Spleen (tissue), 11 donors: Measurements from ENCODE around the gene ZNF580. TPM values are rescaled to one million over a fixed set of nuclear protein-coding genes. Genes with fewer than 3 reads are reported as not detected.

Experiments used
- DNase-seq: peaks from one replicate; pipeline ENCODE4 v3.0.0-alpha.2; 2020
- H3K27ac ChIP-seq, 8 donors: fragments of 200-600 bp; sonication (generic) in 7 of 8; 1 replicate in 4 of 8; 2 replicates in 4 of 8; pipeline versions ENCODE4 v1.5.0 to v1.8.0; 2016 to 2021; ENCODE audit warnings: inconsistent platforms in 4 of 8, mild to moderate bottlenecking in 4 of 8, moderate library complexity in 1 of 8
- H3K27me3 ChIP-seq, 7 donors: fragments of 200-600 bp; sonication (generic) in 6 of 7; replicated peaks in 1 of 7; 1 replicate in 4 of 7; 2 replicates in 3 of 7; pipeline versions ENCODE4 v1.5.0 to v1.8.0; 2016 to 2021; ENCODE audit warnings: inconsistent platforms in 3 of 7, mild to moderate bottlenecking in 1 of 7
- H3K36me3 ChIP-seq, 6 donors: fragments of 200-600 bp; sonication (generic) in 5 of 6; 1 replicate in 4 of 6; 2 replicates in 2 of 6; pipeline versions ENCODE4 v1.5.0 to v1.8.0; 2016 to 2021; ENCODE audit warnings: inconsistent platforms in 2 of 6
- H3K4me1 ChIP-seq, 6 donors: fragments of 200-600 bp; sonication (generic) in 5 of 6; 1 replicate in 3 of 6; 2 replicates in 3 of 6; pipeline versions ENCODE4 v1.5.0 to v1.8.0; 2016 to 2021; ENCODE audit warnings: inconsistent platforms in 3 of 6
- H3K4me3 ChIP-seq, 8 donors: fragments of 200-600 bp; sonication (generic) in 7 of 8; 1 replicate in 4 of 8; 2 replicates in 4 of 8; pipeline versions ENCODE4 v1.5.0 to v1.8.0; 2016 to 2021; ENCODE audit warnings: inconsistent platforms in 4 of 8, mild to moderate bottlenecking in 4 of 8, moderate library complexity in 2 of 8
- H3K9me3 ChIP-seq, 8 donors: fragments of 200-600 bp; sonication (generic) in 7 of 8; 1 replicate in 4 of 8; 2 replicates in 4 of 8; pipeline versions ENCODE4 v1.5.0 to v1.8.0; 2016 to 2021; ENCODE audit warnings: inconsistent platforms in 4 of 8
- POLR2A ChIP-seq, 3 donors: fragments of 450-650 bp; IDR thresholded peaks; one replicate each; pipeline ENCODE4 v1.5.1; 2017; ENCODE audit warnings: antibody characterized with exemption in 3 of 3, mild to moderate bottlenecking in 1 of 3
- POLR2AphosphoS5 ChIP-seq, 3 donors: sonication (generic); formaldehyde crosslinking; IDR thresholded peaks; one replicate each; pipeline ENCODE4 v1.5.1; 2017; ENCODE audit warnings: antibody characterized with exemption in 3 of 3
- WGBS, 5 donors: extraction: QIAGEN DNeasy Blood & Tissue Kit in 3 of 5; methylation state at CpG; one replicate each; pipeline versions ENCODE4 v1.1.5 to v1.1.7; 2013 to 2018; 5-methylcytosine and 5-hydroxymethylcytosine counted together
- intact Hi-C: fragments of 100-400 bp; cut with DNase I; formaldehyde crosslinking; loops from one replicate; pipeline ENCODE4 v1.15.0; 2023; ENCODE audit warnings: low total_unique reads
- polyA plus RNA-seq, 3 donors: library from polyadenylated mRNA; stranded (reverse); fragments of 200-250 nt; gene quantifications; one replicate each; pipeline ENCODE4 v1.2.1, GENCODE V29; 2013
- total RNA-seq, 7 donors: library from RNA; depleted of rRNA in 3 of 7; stranded (reverse); fragments of >200 nt in 3 of 7; fragmentation: NEBNext Ultra II Directional in 4 of 7; extraction: Animal tissue kit (Norgen Biotek cat#: 25700) in 4 of 7; gene quantifications; one replicate each; pipeline versions ENCODE4 v1.1.0 to v1.2.1, GENCODE V29; 2016 to 2021
- TF ChIP-seq, protein P1 (sequence below), 11 experiments: fragments of 200-600 bp in 7 of 11; fragments of 450-650 bp in 4 of 11; sonication (generic) in 4 of 11; IDR thresholded peaks in 8 of 11; conservative IDR thresholded peaks in 3 of 11; 1 replicate in 7 of 11; 2 replicates in 4 of 11; pipeline versions ENCODE4 v1.4.0 to v1.8.0; 2016 to 2021; ENCODE audit warnings: antibody characterized with exemption in 11 of 11, inconsistent platforms in 4 of 11, mild to moderate bottlenecking in 1 of 11
- donor health status: healthy with polysubstance abuse.
- donor health status: DM: no; HTN: no; CAD: no; lungs with moderate emphysema.
- donor health status: DM: no; HTN: no; CAD: no.
- donor health status: Bipolar disorder and iron deficiency.
- donor health status: healthy.
- donor health status: DM: no; HTN: no; CAD: no.
- donor health status: DM: yes; HTN: yes; CAD: no.

ZNF580 gene
- total and polyA plus RNA-seq, 10 donors: 18.9 to 58.7 (median 32.5) TPM

DNA sequence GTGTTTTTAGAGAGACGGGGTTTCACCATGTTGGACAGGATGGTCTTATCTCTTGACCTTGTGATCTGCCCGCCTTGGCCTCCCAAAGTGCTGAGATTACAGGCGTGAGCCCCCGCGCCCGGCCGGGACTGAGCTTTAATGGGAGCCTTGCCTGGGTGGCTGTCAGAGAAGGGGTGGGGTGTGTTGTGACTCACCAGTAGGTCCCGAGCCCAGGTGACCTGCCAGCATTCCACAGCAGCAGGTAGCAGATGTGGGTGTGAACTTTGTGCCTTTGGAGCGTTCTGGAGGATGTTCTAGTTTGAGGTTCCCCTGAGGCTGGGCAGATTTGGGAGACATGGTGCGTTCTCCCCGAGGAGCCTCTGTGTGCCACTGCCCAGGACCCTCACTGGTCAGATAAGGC is 27.2 kb downstream of the ZNF580 start:
- H3K27ac ChIP-seq: no peak overlapping the region
- intact Hi-C loops: no loop called here

DNA sequence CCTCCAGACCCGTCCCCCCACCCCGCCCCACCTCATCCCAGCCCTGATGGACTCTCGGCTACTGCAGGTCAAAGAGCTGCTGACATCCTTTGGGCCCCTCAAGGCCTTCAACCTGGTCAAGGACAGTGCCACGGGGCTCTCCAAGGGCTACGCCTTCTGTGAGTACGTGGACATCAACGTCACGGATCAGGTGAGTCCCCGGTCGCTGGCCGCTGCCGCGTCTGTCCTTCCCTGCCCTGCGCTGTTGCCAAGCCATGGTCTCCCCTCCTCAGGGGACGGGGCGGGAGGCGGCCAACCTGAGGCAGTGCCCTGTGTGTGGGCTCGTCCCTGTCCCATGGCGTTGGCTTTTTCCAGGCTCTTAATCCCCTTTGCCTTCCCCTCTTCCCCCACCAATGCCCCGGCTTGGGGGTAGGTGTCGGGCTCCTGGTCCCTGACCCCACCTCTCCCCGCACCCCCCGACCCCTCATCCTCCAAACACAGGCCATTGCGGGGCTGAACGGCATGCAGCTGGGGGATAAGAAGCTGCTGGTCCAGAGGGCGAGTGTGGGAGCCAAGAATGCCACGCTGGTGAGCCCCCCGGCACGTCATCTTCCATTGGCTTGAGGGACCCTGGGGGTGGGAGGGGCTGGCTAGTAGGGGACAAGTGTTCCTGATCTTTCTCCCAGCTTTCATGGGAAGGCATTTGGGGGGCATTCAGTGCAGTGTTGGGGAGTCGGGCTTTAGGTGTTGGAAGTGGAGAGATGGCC is 28.0 kb downstream of the ZNF580 start:
- Histone ChIP-seq H3K36me3 (peaks cover 6 to 100% (median 84%) of the 10 kb centered on the region in 6 donors), H3K4me1 (peaks cover 7 to 87% (median 45%) of the 10 kb centered on the region in 6 donors), H3K27me3 (no peaks in the 10 kb centered on the region), H3K4me3 (no peak overlapping the region), H3K9me3 (no peaks in the 10 kb centered on the region), H3K27ac (no peak overlapping the region)
- peak in 1 of 3 donors; percentile 70 for TF ChIP-seq POLR2AphosphoS5 (IDR thresholded peaks at IDR 0.05)
- TF ChIP-seq POLR2A (IDR thresholded peaks at IDR 0.05): no peak
- 83 to 93% (median 86%) methylated on average over 29 to 30 of the region's 30 CpGs for WGBS, 5 donors
- intact Hi-C loops: no loop called here
- DNase-seq: no peak

More for the DNA sequence above, 27.2 kb downstream of the ZNF580 start:
- TF ChIP-seq POLR2AphosphoS5 (IDR thresholded peaks at IDR 0.05) (no peak), POLR2A (IDR thresholded peaks at IDR 0.05) (no peak)
- TF ChIP-seq, protein P1, sequence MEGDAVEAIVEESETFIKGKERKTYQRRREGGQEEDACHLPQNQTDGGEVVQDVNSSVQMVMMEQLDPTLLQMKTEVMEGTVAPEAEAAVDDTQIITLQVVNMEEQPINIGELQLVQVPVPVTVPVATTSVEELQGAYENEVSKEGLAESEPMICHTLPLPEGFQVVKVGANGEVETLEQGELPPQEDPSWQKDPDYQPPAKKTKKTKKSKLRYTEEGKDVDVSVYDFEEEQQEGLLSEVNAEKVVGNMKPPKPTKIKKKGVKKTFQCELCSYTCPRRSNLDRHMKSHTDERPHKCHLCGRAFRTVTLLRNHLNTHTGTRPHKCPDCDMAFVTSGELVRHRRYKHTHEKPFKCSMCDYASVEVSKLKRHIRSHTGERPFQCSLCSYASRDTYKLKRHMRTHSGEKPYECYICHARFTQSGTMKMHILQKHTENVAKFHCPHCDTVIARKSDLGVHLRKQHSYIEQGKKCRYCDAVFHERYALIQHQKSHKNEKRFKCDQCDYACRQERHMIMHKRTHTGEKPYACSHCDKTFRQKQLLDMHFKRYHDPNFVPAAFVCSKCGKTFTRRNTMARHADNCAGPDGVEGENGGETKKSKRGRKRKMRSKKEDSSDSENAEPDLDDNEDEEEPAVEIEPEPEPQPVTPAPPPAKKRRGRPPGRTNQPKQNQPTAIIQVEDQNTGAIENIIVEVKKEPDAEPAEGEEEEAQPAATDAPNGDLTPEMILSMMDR (IDR thresholded peaks at IDR 0.05 in 8 of 11, conservative IDR thresholded peaks at IDR 0.05 in 3 of 11): no peak
- Histone ChIP-seq H3K27me3 (no peaks in the 10 kb centered on the region), H3K36me3 (peaks cover 6 to 100% (median 86%) of the 10 kb centered on the region in 6 donors), H3K9me3 (no peaks in the 10 kb centered on the region), H3K4me3 (no peak overlapping the region), H3K4me1 (peaks cover 7 to 87% (median 41%) of the 10 kb centered on the region in 6 donors)
- DNase-seq: no peak
- WGBS, 5 donors: 59 to 79% (median 78%) methylated on average over 6 to 11 of the region's 11 CpGs

DNA sequence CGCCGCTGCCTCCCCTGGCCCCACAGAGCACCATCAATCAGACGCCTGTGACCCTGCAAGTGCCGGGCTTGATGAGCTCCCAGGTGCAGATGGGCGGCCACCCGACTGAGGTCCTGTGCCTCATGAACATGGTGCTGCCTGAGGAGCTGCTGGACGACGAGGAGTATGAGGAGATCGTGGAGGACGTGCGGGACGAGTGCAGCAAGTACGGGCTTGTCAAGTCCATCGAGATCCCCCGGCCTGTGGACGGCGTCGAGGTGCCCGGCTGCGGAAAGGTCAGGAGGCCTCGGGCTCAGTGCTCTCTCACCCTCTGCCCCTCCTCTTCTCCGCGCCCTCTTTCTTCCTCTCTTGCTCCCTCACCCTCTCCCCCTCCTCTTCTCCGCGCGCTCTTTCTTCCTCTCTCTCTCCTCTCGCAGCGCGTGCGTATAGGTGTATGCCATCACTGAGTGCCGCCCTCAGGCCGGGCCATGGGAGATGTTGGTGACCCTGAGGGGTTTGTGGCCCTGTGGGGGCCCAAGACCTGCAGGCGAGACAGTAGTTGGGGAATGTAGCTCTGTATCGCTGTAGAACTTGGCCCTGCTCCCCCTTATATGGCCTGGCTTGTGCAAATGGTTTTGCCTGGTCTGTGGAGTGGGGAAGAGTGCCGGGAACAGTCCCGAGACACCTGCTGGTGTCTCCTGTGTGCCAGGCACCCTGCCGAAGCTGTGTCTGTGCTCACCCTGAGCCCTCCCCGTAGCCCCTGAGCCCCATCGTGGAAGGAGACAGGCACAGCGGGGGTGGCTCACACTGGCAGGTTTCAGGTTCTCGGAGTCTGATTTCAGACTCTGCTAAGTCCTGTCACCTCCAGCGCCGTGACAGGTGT is 28.8 kb downstream of the ZNF580 start:
- Histone ChIP-seq H3K4me3 (no peak overlapping the region), H3K27me3 (no peaks in the 10 kb centered on the region), H3K27ac (no peak overlapping the region), H3K4me1 (peaks cover 12 to 92% (median 52%) of the 10 kb centered on the region in 6 donors), H3K36me3 (peaks cover 6 to 99% (median 80%) of the 10 kb centered on the region in 6 donors), H3K9me3 (no peaks in the 10 kb centered on the region)
- TF ChIP-seq, protein P1 (IDR thresholded peaks at IDR 0.05 in 8 of 11, conservative IDR thresholded peaks at IDR 0.05 in 3 of 11): no peak
- TF ChIP-seq POLR2AphosphoS5 (IDR thresholded peaks at IDR 0.05): peak; percentile 35 to 65 (median 51)
- 86 to 92% (median 90%) methylated on average over 35 to 43 of the region's 43 CpGs for WGBS, 5 donors
- DNase-seq: no peak
- intact Hi-C loops: no loop called here

- H3K4me1 ChIP-seq: peaks cover 13 to 96% (median 56%) of the 10 kb centered on the region in 6 donors
- no peaks in the 10 kb centered on the region for H3K9me3 ChIP-seq
- intact Hi-C loops: no loop called here
- peak overlapping the region in 1 of 8 donors; percentile 38 for H3K27ac ChIP-seq
- DNase-seq: peak; percentile 89
- 69 to 84% (median 76%) methylated on average over 21 to 23 of the region's 23 CpGs for WGBS, 5 donors
- peaks cover 6 to 91% (median 76%) of the 10 kb centered on the region in 6 donors for H3K36me3 ChIP-seq
- TF ChIP-seq POLR2A (IDR thresholded peaks at IDR 0.05) (no peak), POLR2AphosphoS5 (IDR thresholded peaks at IDR 0.05) (peak in 1 of 3 donors; percentile 60)
- TF ChIP-seq, protein P1 (IDR thresholded peaks at IDR 0.05 in 8 of 11, conservative IDR thresholded peaks at IDR 0.05 in 3 of 11): no peak
- no peak overlapping the region for H3K4me3 ChIP-seq
- H3K27me3 ChIP-seq: no peaks in the 10 kb centered on the region
Observed at GRCh38 chr19:55670280-55671053, 29.7 kb downstream of the ZNF580 start.
